Ovary (tissue), 9 donors: ENCODE data around the gene MEP1A. TPM values are rescaled to one million over a fixed set of nuclear protein-coding genes. Genes with fewer than 3 reads are reported as not detected.

ENCODE experiments used
- DNase-seq, 5 donors: peaks; one replicate each; pipeline ENCODE4 v3.0.0-alpha.2; 2019 to 2020
- H3K27ac ChIP-seq, 2 donors: fragments of 200-600 bp; one replicate each; pipeline versions ENCODE4 v1.5.1 to v1.8.0; 2019 to 2022
- H3K27me3 ChIP-seq: fragments of 200-600 bp; one replicate; pipeline ENCODE4 v1.8.0; 2022
- H3K36me3 ChIP-seq: fragments of 200-600 bp; sonication (generic); one replicate; pipeline ENCODE4 v1.5.1; 2019
- H3K4me1 ChIP-seq: one replicate; pipeline ENCODE4 v1.8.1; 2013; ENCODE audit warnings: mild to moderate bottlenecking, moderate library complexity; ENCODE audit not compliant: insufficient read depth
- H3K4me3 ChIP-seq: fragments of 200-600 bp; sonication (generic); one replicate; pipeline ENCODE4 v1.5.1; 2017
- H3K9me3 ChIP-seq, 2 donors: fragments of 200-600 bp in 1 of 2; sonication (generic) in 1 of 2; one replicate each; pipeline versions ENCODE4 v1.5.1 to v1.8.1; 2013 to 2019; ENCODE audit warnings: mild to moderate bottlenecking in 1 of 2, moderate library complexity in 1 of 2
- CTCF ChIP-seq, 3 donors: fragments of 450-650 bp in 2 of 3; fragments of 200-600 bp in 1 of 3; IDR thresholded peaks; one replicate each; pipeline versions ENCODE4 v1.5.1 to v1.8.0; 2016 to 2022; ENCODE audit warnings: antibody characterized with exemption in 3 of 3, mild to moderate bottlenecking in 1 of 3
- EP300 ChIP-seq: sonication (generic); formaldehyde crosslinking; IDR thresholded peaks from one replicate; pipeline ENCODE4 v1.6.1; 2017; ENCODE audit warnings: antibody characterized with exemption
- POLR2A ChIP-seq: fragments of 450-650 bp; IDR thresholded peaks from one replicate; pipeline ENCODE4 v1.6.1; 2017; ENCODE audit warnings: antibody characterized with exemption, mild to moderate bottlenecking, moderate library complexity
- WGBS, 3 donors: extraction: QIAGEN DNeasy Blood & Tissue Kit in 1 of 3; methylation state at CpG; one replicate each; pipeline versions ENCODE4 v1.1.5 to v1.1.7; 2013 to 2017; 5-methylcytosine and 5-hydroxymethylcytosine counted together
- intact Hi-C, 4 donors: fragments of 100-400 bp; cut with DNase I; formaldehyde crosslinking; loops; one replicate each; pipeline versions ENCODE4 v1.11.0 to v1.15.1; 2022 to 2023
- polyA plus RNA-seq, 2 donors: library from polyadenylated mRNA; stranded (reverse); fragments of 200-250 nt in 1 of 2; fragments of 350-450 nt in 1 of 2; fragmentation: Illumina TruSeq in 1 of 2; extraction: RNeasy Lipid Tissue Mini Kit (QIAGEN cat#74804) in 1 of 2; gene quantifications; one replicate each; pipeline ENCODE4 v1.2.3, GENCODE V29; 2013 to 2014
- total RNA-seq, 7 donors: library from RNA; depleted of rRNA in 2 of 7; stranded (reverse); fragments of >200 nt in 2 of 7; fragmentation: NEBNext Ultra II Directional in 3 of 7; extraction: Animal tissue kit (Norgen Biotek cat#: 25700) in 3 of 7; gene quantifications; one replicate each; pipeline versions ENCODE4 v1.1.0 to v1.2.4, GENCODE V29; 2016 to 2023
- donor health status: DM: no; HTN: no; CAD: no; lungs with moderate emphysema.
- donor health status: DM: no; HTN: no; CAD: no.
- donor health status: Bipolar disorder and iron deficiency.
- donor health status: DM: yes; HTN: yes; CAD: no.
- donor health status: DM: no; HTN: no; CAD: no.
- donor health status: DM: yes; HTN: yes; CAD: no.

The MEP1A gene
- total and polyA plus RNA-seq, 9 donors: 0.13 to 3.0 (median 0.80) TPM; not detected in 6

GRCh38 chr6:46876126-46876525, 82.9 kb downstream of the MEP1A start:
- DNase-seq: peak in 1 of 5 donors; percentile 17
- intact Hi-C loops: no loop called here
- H3K36me3 ChIP-seq: no peaks in the 10 kb centered on the region
- no peaks in the 10 kb centered on the region for H3K9me3 ChIP-seq
- 67 to 78% (median 73%) methylated on average over 4 of the region's 4 CpGs for WGBS, 3 donors
- H3K4me1 ChIP-seq: no peaks in the 10 kb centered on the region
- H3K4me3 ChIP-seq: no peak overlapping the region
- no peak overlapping the region for H3K27ac ChIP-seq
- TF ChIP-seq POLR2A: no peak
- TF ChIP-seq CTCF (IDR thresholded peaks at IDR 0.05): no peak
- TF ChIP-seq EP300: no peak
- no peaks in the 10 kb centered on the region for H3K27me3 ChIP-seq

GRCh38 chr6:46879003-46879402, 85.8 kb downstream of the MEP1A start:
- no peaks in the 10 kb centered on the region for H3K9me3 ChIP-seq
- intact Hi-C loops: no loop called here
- H3K4me3 ChIP-seq: no peak overlapping the region
- DNase-seq: no peak
- no peaks in the 10 kb centered on the region for H3K4me1 ChIP-seq
- no peaks in the 10 kb centered on the region for H3K36me3 ChIP-seq
- 85 to 93% (median 92%) methylated on average over 5 of the region's 5 CpGs for WGBS, 3 donors
- H3K27me3 ChIP-seq: no peaks in the 10 kb centered on the region
- TF ChIP-seq CTCF (IDR thresholded peaks at IDR 0.05): no peak
- no peak for TF ChIP-seq POLR2A
- TF ChIP-seq EP300: no peak
- no peak overlapping the region for H3K27ac ChIP-seq

GRCh38 chr6:46882645-46883044, 89.5 kb downstream of the MEP1A start:
- Histone ChIP-seq H3K36me3 (no peaks in the 10 kb centered on the region), H3K27me3 (no peaks in the 10 kb centered on the region), H3K9me3 (no peaks in the 10 kb centered on the region), H3K27ac (no peak overlapping the region), H3K4me3 (no peak overlapping the region), H3K4me1 (no peaks in the 10 kb centered on the region)
- 73 to 85% (median 73%) methylated on average over 2 of the region's 2 CpGs for WGBS, 3 donors
- no peak for DNase-seq
- intact Hi-C loops: no loop called here
- TF ChIP-seq POLR2A: no peak
- TF ChIP-seq EP300: no peak
- TF ChIP-seq CTCF (IDR thresholded peaks at IDR 0.05): no peak

GRCh38 chr6:46888031-46888430, 94.8 kb downstream of the MEP1A start:
- Histone ChIP-seq H3K27me3 (no peaks in the 10 kb centered on the region), H3K27ac (no peak overlapping the region), H3K9me3 (no peaks in the 10 kb centered on the region), H3K4me1 (no peaks in the 10 kb centered on the region), H3K4me3 (no peak overlapping the region), H3K36me3 (no peaks in the 10 kb centered on the region)
- no peak for TF ChIP-seq CTCF (IDR thresholded peaks at IDR 0.05)
- TF ChIP-seq EP300: no peak
- no peak for TF ChIP-seq POLR2A
- intact Hi-C loops: no loop called here
- DNase-seq: no peak
- 58 to 72% (median 58%) methylated on average over 3 of the region's 3 CpGs for WGBS, 3 donors
